Astrocyte of the spinal cord (primary cell): ENCODE measurements around the gene AATF.

ENCODE experiments used
- DNase-seq: peaks from one replicate; pipeline ENCODE4 v3.0.0; 2011; ENCODE audit warnings: low read depth, low spot score
- H3K4me3 ChIP-seq: 2 replicates; pipeline ENCODE4 v1.5.1; 2011; ENCODE audit warnings: low read depth, mild to moderate bottlenecking, low read length, moderate library complexity
- in situ Hi-C: cut with HindIII; loops from 2 replicates; pipeline ENCODE4 v1.10.0; 2017; ENCODE audit warnings: low sequenced_read_pairs
- TF ChIP-seq, protein P1 (sequence below): IDR thresholded peaks from 2 replicates; pipeline ENCODE4 v1.5.1; 2012; ENCODE audit warnings: low read depth, mild to moderate bottlenecking, low read length, inconsistent platforms

Gene AATF

DNA sequence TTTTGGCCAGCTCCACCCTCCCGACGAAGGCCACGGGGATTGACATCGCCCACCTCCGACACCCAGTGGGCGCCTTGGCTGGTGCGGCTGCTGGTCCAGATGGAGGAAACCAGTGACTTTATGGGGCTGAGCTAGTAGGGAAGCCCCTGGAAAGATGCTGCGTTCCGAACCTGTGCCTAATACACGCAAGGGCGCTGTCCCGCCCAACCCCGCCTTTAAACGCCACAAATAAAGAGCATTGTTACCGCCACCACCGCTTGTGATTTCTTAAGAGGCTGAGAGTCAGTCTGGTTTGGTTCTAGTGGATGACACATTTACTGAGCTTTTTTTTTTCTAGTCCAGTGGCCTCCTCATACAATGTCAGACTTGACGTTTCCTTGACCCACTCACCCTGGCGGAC lies 107.9 kb downstream of the AATF start:
- TF ChIP-seq, protein P1, sequence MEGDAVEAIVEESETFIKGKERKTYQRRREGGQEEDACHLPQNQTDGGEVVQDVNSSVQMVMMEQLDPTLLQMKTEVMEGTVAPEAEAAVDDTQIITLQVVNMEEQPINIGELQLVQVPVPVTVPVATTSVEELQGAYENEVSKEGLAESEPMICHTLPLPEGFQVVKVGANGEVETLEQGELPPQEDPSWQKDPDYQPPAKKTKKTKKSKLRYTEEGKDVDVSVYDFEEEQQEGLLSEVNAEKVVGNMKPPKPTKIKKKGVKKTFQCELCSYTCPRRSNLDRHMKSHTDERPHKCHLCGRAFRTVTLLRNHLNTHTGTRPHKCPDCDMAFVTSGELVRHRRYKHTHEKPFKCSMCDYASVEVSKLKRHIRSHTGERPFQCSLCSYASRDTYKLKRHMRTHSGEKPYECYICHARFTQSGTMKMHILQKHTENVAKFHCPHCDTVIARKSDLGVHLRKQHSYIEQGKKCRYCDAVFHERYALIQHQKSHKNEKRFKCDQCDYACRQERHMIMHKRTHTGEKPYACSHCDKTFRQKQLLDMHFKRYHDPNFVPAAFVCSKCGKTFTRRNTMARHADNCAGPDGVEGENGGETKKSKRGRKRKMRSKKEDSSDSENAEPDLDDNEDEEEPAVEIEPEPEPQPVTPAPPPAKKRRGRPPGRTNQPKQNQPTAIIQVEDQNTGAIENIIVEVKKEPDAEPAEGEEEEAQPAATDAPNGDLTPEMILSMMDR, result no peak

DNA sequence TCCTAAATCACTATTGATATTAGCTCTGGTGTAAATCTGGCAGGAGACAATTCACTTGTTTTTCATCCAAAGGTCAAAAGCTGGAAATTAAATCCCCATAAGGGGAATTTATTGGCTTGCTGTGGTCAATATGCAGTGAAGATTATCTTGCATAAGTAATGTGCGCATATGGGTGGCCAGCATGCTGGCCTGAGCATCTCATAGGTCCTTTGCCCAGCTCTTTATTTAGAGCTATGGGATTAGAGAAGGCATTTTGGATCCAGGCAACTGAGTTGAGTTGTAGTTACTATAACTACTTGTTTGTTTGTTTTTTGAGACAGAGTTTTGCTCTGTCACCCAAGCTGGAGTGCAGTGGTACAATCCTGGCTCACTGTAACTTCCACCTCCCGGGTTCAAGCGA lies 110.7 kb downstream of the AATF start:
- no peak for DNase-seq
- no peak overlapping the region for H3K4me3 ChIP-seq
- TF ChIP-seq, protein P1, result no peak
- in situ Hi-C loops, result no loop called here

More for the DNA sequence above, 107.9 kb downstream of the AATF start:
- DNase-seq, result no peak
- H3K4me3 ChIP-seq, result no peak overlapping the region
- in situ Hi-C loops, result no loop called here

DNA sequence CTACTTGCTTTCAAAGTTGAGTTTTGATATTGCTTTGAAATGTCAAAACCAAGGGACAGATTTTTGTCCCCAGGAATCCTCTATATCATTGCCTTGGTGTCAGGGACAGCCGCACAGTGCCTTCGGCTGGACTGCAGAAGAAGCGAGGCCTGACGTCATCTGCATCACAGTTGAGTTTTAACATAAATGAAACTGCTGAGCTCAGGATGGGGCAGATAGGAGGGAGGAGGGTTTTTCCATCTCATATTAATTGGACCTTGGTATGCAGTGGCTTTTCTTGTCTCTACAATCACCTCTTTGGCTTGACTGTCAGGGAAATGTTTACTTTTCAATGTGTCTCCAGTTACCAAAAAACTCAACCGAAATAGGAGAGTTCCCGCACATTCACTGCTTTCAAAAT lies 111.3 kb downstream of the AATF start:
- in situ Hi-C loops, result no loop called here
- TF ChIP-seq, protein P1, result no peak
- DNase-seq, result no peak
- no peak overlapping the region for H3K4me3 ChIP-seq

DNA sequence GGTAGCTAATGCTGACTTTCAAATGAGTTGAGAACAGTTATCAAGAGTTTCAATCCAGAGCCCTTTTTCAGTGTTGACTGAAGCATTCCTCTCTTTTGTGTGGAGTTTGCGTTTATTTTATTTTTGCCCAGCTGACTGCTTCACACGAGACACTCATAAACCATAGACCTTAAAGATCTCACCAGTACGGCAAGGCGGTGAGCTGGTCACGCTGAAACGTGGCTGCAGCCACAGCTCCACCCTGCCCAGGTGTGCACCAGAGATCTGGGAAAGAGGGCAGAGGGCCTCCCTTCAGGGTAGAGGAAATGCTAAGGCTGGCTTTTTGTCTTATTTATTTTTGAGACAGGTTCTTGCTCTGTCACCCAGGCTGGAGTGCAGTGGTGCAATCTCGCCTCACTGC lies 112.2 kb downstream of the AATF start:
- in situ Hi-C loops, result no loop called here
- DNase-seq, result no peak
- no peak overlapping the region for H3K4me3 ChIP-seq
- TF ChIP-seq, protein P1, result no peak

DNA sequence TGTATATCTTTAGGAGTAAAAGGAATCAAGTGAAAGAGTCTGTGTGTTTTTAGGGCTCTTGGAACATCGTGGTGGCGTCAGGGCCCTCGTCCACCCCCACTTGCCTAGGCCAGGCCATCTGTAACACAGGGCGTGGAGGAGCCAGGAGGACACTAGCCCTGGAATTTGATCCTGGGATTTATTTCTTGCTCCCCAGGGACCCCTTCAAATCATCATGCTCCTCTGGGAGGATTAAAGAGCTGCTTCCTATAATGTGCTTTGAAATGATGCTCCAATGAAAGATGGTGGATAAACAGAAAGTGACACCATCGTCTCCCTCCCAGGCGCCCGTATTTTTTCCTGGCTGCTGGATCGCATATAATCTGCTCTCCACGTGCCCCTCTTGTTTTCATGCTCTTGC lies 113.3 kb downstream of the AATF start:
- H3K4me3 ChIP-seq, result no peak overlapping the region
- in situ Hi-C loops, result no loop called here
- TF ChIP-seq, protein P1, result no peak
- no peak for DNase-seq

DNA sequence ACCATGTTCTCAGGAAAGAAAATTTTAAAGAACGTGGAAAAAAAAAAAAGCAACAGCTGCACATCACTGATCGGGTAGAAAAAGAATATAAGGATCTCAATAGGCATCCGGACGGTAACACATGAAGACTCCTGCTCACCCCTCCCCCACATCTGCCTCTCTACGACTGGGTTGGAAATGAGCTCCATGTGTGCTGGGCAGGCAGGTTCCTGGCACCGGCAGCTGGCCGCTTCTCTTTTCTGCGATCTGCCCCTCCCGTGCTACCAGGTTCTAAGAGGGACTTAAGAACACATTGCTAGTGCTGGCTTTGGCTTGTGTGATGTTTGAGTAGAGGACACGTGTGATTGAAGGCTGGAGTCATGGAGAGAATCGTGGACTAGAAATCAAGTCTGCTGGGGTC lies 115.5 kb downstream of the AATF start:
- in situ Hi-C loops, result no loop called here
- TF ChIP-seq, protein P1, result no peak
- no peak for DNase-seq
- H3K4me3 ChIP-seq, result no peak overlapping the region

DNA sequence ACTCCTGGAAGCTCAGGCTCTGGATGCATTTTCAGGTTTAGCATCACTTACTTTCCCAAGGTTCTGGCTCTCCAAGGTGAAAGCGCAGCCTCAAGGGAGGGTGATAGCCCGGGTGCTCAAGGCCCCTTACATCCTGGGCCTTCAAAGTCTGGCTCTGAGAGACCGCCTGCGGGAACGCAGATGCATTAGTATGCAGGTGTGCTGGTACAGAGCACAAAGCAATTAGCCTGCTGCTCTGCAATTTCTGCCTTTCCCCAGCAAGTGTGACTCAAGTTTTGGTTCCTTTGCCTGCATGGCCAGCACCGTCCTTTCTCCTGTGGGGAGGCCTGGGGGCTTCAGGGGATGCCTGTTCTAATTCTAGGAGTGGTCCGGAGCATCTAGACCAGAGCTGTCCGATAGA lies 116.2 kb downstream of the AATF start:
- TF ChIP-seq, protein P1, result no peak
- in situ Hi-C loops, result no loop called here
- DNase-seq, result no peak
- H3K4me3 ChIP-seq, result no peak overlapping the region
